Subcutaneous adipose tissue (tissue), 4 donors: ENCODE data around the gene LATS1. TPM values are rescaled to one million over a fixed set of nuclear protein-coding genes. Genes with fewer than 3 reads are reported as not detected.

Experiments used
- total RNA-seq, 4 donors: library from RNA; depleted of rRNA; stranded (reverse); fragments of >200 nt; gene quantifications; one replicate each; pipeline ENCODE4 v1.1.0, GENCODE V29; 2016
- TF ChIP-seq, protein P1 (sequence below): fragments of 450-650 bp; IDR thresholded peaks from one replicate; pipeline ENCODE4 v1.5.1; 2016; ENCODE audit warnings: low read depth, mild to moderate bottlenecking, control low read depth, antibody characterized with exemption, moderate library complexity

Gene LATS1
- total RNA-seq, 4 donors from 2014 or later = 21.4 to 39.6 (median 23.1) TPM

DNA sequence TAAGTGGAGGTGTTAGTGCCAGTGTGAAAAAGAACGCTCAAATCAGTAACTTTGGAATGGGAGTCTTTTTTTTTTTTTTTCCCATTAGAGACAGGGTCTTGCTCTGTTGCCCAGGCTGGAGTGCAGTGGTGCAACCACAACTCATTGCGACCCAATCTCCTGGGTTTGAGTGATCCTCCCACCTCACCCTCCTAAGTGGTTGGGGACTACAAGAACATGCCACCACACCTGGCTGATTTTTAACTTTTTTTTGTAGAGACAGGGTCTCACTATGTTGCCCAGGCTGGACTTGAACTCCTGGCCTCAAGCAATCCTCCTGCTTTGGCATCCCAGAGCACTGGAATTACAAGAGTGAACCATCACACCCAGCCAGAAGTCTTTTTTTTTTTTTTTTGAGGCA is 19.7 kb downstream of the LATS1 start:
- TF ChIP-seq, protein P1, sequence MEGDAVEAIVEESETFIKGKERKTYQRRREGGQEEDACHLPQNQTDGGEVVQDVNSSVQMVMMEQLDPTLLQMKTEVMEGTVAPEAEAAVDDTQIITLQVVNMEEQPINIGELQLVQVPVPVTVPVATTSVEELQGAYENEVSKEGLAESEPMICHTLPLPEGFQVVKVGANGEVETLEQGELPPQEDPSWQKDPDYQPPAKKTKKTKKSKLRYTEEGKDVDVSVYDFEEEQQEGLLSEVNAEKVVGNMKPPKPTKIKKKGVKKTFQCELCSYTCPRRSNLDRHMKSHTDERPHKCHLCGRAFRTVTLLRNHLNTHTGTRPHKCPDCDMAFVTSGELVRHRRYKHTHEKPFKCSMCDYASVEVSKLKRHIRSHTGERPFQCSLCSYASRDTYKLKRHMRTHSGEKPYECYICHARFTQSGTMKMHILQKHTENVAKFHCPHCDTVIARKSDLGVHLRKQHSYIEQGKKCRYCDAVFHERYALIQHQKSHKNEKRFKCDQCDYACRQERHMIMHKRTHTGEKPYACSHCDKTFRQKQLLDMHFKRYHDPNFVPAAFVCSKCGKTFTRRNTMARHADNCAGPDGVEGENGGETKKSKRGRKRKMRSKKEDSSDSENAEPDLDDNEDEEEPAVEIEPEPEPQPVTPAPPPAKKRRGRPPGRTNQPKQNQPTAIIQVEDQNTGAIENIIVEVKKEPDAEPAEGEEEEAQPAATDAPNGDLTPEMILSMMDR = no peak

DNA sequence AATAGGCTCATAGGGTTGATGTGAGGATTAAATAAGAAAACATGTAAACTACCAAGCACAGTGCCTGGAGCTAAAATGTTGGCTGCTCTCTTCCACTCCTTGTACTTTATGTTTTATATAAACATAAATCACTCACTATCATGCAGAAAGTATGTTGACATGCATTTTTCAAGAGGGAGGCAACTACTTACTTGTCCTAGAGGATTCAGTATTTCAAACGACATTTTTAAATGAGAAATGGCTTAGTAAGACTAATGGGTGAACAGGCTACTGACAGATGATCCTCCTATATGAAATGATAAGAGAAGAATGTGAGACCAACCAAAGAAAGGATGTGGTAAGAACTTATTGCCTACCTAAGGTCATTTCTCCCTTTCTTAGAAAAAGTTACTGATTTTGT is 21.0 kb downstream of the LATS1 start:
- TF ChIP-seq, protein P1 = no peak

DNA sequence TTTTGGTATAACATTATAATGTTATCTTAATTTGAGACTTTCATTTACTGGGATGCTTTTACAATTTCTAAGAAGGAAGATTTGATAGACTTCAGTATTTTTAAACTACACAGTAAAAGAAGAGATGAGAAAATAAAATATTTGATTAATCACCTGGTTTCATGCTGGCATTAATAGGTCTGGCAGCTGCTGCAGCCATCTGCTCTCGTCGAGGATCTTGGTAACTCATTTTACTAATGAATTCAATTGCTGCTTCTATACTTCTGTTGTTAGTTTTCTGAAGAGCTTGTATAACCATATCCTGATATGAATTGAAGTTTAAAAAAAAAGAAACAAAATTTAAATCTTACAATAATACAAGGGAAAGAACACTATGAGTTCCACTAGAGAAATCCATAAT is 23.0 kb downstream of the LATS1 start:
- TF ChIP-seq, protein P1 = no peak

DNA sequence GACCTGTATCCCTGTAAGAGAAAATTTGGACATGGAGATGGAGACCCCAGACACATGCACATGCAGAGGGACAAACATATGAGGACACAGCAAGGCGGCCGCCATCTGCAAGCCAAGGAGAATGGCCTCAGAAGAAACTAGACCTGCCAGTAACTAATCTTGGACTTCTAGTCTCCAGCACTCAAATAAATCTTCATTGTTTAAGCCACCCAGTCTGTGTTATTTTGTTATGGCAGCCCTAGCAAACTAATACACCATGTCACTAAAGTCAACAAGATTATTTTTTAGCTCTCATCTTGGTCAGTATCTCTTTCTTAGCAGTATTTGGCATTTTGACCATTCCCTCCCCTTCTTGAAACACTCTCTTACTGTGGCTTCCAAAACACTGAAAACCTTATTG is 26.7 kb downstream of the LATS1 start:
- TF ChIP-seq, protein P1 = no peak

DNA sequence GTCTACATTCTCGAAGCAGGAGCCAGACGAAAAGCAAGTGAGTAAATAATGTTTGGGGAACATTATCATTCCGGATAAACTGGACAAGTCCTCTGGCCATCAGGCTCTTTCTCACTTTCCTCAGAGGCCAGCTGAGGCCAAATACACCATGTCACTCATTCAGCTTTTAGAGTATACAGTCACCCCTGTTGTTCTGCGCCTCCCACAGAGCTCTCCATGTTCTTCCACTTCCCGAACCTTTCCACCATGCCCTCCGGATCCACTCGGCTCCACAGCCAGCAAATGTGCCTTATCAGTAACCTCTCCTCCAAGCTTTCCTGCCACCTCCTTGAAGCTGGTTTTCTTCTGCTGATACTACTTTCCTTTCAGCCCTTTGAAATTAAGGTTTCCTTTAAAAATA is 31.7 kb downstream of the LATS1 start:
- TF ChIP-seq, protein P1 = no peak

DNA sequence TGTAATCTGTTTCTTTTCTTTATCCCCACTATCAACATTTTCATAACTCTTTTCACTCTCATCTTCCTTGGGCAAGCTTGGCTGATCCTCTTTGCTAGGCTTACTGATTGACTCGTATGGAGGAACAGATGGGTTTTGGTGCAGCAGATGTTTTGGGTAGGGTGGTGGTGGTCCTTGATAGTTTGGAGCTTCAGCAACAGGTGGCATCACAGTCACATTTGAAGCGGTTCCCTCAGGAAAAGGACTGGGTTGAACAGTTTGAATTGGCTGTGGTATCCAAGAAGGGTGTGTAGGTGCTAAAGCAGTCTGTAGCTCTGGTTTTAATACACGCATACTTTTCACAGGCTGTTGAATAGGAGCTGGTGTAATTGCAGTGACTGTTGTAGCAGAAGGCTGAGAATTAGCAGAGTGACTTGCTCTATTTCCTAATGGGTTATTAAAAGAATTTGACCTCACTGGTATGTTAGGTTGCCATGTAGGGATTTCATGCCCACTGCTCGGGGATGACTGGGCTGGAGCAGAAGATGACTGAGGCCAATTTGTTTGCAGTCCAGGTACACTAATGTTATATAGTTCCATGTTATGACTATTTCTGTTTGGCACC is 34.5 kb downstream of the LATS1 start:
- TF ChIP-seq, protein P1 = no peak

DNA sequence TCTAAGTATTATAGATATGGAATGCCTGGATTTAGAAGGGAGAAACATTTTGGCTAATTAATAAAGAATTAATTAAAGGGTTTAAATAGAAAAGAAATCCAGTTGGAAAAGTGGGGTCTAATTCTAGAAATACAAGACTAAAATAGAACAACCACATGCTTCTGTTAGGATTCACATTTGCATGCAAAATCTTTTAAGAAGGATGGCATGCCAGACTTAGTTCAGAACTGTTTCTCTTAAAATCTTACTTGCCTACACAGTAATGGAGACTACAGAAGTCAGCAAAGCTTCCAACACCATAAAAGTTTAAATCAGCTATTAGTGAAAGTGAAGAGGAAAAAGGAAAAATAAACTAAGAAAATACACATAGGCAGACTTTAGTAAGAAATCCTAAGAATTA is 36.7 kb downstream of the LATS1 start:
- TF ChIP-seq, protein P1 = no peak
